ENCODE measurements around the gene KIF26B. TPM values are rescaled to one million over a fixed set of nuclear protein-coding genes. Genes with fewer than 3 reads are reported as not detected.

The KIF26B gene
- total RNA-seq, 2 donors from 2014 or later: 0.31 to 0.36 TPM

- intact Hi-C loops (cut with DNase I, micrococcal nuclease): no loop called here
- no peak for ATAC-seq
- DNase-seq: no peak
These were observed 528.1 kb downstream of the KIF26B start for GRCh38 chr1:245682638-245683628.

DNA sequence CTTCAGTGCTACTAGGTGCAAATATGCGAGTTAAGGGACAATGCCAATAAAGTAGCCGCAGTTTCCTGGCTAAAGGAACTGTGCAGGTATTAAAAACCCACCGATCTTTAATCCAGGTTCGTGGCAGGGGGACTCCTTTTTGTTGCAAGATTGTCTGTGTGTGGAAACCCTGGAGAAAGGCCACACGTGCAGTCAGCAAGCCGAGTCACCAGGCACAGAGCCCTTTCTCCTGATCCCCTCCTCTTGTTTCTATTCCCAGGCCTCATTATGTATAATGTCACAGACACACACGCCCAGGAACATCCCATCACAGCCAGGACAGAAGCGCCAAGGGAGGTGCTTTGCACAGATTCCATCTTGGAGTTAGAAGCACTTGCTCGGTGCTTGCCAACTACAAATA is 528.9 kb downstream of the KIF26B start:
- intact Hi-C loops (cut with DNase I, micrococcal nuclease): no loop called here
- ATAC-seq: no peak
- DNase-seq: no peak

DNA sequence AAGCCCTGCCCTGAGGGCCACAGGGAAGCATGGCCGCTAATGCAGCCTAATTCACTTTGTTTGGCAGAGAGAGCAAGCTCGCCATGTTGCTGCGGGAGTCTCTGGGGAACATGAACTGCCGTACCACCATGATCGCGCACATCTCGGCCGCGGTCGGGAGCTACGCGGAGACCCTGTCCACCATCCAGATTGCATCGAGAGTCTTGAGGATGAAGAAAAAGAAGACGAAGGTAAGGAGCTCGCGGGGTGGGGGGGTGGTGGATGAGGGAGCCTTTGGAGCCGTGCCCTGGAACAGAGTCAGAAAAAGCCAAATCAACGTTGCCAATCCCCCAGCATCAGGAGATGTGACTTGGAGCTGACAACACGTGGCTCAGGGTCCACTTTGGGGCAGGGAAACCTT is 529.4 kb downstream of the KIF26B start:
- DNase-seq: no peak
- no peak for ATAC-seq
- intact Hi-C loops (cut with DNase I, micrococcal nuclease): no loop called here

GRCh38 chr1:245684571-245684970 is 529.8 kb downstream of the KIF26B start:
- DNase-seq: no peak
- ATAC-seq: no peak
- intact Hi-C loops (cut with DNase I, micrococcal nuclease): no loop called here

DNA sequence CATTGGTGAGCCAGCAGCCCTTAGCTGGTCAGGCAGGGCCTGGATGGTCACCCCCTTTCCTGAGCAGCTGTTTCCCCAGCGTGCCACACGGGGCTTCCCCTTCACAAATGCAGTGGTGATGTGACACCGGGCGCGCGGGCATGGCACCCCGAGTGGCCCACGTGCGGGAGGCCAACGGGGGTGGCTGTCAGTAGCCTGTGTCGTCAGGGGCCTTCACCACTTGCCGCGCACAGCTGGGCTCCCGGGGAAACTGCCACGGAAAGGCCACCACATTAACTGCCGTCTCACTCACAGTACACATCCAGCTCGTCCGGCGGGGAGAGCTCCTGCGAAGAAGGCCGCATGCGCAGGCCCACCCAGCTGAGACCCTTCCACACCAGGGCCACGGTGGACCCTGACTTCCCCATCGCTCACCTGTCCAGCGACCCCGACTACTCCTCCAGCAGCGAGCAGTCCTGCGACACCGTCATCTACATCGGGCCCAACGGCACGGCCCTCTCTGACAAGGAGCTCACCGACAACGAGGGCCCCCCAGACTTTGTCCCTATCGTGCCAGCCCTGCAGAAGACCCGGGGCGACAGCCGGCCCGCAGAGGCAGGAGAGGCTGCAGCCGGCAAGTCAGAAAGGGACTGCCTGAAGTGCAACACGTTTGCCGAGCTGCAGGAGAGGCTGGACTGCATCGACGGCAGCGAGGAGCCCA is 530.5 kb downstream of the KIF26B start:
- intact Hi-C loops (cut with DNase I, micrococcal nuclease): no loop called here
- DNase-seq (no peak), ATAC-seq (no peak)

DNA sequence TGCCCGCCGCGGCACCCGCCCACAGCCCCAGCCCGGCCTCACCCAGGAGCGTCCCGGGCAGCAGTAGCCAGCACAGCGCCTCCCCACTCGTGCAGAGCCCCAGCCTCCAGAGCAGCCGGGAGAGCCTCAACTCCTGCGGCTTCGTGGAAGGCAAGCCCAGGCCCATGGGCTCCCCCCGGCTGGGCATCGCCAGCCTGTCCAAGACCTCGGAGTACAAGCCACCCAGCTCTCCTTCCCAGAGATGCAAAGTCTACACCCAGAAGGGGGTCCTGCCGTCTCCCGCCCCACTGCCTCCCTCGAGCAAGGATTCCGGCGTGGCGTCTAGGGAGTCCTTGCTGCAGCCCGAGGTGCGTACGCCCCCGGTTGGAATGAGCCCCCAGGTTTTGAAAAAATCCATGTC is 531.2 kb downstream of the KIF26B start:
- ATAC-seq: no peak
- intact Hi-C loops (cut with DNase I, micrococcal nuclease): no loop called here
- no peak for DNase-seq

DNA sequence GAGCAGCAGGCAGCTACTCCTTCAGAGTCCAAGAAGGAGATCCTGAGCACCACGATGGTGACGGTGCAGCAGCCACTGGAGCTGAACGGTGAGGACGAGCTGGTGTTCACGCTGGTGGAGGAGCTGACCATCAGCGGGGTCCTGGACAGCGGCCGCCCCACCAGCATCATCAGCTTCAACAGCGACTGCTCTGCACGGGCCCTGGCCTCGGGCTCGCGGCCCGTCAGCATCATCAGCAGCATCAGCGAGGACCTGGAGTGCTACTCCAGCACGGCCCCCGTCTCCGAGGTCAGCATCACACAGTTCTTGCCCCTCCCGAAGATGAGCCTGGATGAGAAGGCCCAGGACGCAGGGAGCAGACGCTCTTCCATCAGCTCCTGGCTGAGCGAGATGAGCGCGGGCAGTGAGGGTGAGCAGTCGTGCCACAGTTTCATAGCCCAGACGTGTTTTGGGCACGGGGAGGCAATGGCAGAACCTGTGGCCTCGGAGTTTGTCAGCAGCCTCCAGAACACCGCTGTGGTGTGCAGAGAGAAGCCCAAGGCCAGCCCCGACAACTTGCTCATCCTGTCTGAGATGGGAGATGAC is 531.8 kb downstream of the KIF26B start:
- intact Hi-C loops (cut with DNase I, micrococcal nuclease): no loop called here
- ATAC-seq (no peak), DNase-seq (no peak)

DNA sequence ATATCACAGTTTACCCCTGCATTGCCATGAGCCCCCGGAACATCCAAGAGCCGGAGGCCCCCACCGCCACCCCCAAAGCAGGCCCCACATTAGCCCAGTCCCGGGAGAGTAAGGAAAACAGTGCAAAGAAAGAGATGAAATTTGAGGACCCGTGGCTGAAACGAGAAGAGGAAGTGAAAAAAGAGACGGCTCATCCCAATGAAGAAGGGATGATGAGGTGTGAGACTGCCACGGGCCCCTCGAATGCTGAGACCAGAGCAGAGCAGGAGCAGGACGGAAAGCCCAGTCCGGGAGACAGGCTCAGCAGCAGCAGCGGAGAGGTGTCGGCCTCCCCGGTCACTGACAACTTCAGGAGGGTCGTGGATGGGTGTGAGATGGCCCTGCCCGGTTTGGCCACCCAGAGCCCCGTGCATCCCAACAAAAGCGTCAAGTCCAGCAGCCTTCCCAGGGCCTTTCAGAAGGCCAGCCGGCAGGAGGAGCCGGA is 532.4 kb downstream of the KIF26B start:
- no peak for ATAC-seq
- intact Hi-C loops (cut with DNase I, micrococcal nuclease): no loop called here
- DNase-seq: no peak

DNA sequence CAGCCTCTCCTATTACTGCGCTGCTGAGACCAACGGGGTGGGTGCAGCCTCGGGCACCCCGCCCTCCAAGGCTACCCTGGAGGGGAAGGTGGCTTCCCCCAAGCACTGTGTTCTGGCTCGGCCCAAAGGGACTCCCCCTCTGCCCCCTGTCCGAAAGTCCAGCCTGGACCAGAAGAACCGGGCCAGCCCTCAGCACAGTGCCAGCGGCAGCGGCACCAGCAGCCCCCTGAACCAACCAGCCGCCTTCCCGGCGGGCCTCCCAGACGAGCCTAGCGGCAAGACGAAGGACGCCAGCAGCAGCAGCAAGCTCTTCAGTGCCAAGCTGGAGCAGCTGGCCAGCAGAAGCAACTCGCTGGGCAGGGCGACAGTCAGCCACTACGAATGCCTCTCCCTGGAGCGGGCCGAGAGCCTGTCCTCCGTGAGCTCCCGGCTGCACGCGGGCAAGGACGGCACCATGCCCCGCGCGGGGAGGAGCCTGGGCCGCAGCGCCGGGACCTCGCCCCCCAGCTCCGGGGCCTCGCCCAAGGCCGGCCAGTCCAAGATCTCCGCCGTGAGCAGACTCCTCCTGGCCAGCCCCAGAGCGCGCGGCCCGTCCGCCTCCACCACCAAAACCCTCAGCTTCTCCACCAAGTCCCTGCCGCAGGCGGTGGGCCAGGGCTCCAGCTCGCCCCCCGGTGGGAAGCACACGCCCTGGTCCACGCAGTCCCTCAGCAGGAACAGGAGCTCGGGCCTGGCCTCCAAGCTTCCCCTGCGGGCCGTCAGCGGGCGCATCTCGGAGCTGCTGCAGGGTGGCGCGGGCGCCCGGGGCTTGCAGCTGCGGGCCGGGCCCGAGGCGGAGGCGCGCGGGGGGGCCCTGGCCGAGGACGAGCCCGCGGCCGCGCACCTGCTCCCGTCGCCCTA is 533.1 kb downstream of the KIF26B start:
- intact Hi-C loops (cut with DNase I, micrococcal nuclease): no loop called here
- no peak for ATAC-seq
- DNase-seq: no peak

DNA sequence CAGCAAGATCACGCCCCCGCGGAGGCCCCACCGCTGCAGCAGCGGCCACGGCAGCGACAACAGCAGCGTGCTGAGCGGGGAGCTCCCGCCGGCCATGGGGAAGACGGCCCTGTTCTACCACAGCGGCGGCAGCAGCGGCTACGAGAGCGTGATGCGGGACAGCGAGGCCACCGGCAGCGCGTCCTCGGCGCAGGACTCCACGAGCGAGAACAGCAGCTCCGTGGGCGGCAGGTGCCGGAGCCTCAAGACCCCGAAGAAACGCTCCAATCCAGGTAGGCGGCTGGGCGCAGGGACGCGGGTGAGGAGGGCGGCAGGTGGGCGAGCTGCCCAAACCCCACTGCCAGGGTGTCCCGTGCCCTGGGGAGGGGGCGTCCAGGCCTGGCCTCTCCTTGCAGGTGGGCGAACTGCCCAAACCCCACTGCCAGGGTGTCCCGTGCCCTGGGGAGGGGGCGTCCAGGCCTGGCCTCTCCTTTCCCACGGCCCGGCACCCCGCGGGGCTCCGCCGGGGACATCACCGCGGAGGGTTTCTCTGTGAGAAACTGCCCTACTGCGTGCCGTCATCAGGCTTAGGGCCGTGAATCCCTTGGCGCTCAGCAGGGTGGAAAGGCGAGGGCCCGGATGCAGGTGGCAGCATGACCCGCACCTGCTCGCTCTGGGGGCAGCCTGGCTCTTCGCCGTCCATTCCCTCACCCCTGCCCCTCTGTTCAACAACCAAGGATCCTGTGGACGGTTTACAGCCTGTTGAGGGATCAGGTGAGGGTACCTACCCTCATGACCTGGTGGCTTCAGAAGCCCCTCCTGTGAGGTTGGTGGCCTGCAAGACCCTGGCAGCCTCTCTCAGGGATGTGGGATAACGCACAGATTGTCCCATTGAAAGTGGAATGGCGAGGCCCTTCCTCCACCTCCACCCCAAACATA is 534.0 kb downstream of the KIF26B start:
- DNase-seq (no peak), ATAC-seq (no peak)
- intact Hi-C loops (cut with DNase I, micrococcal nuclease): no loop called here

- intact Hi-C loops (cut with DNase I, micrococcal nuclease): no loop called here
- ATAC-seq (no peak), DNase-seq (no peak)
These were observed 535.4 kb downstream of the KIF26B start for GRCh38 chr1:245690156-245690690.

DNA sequence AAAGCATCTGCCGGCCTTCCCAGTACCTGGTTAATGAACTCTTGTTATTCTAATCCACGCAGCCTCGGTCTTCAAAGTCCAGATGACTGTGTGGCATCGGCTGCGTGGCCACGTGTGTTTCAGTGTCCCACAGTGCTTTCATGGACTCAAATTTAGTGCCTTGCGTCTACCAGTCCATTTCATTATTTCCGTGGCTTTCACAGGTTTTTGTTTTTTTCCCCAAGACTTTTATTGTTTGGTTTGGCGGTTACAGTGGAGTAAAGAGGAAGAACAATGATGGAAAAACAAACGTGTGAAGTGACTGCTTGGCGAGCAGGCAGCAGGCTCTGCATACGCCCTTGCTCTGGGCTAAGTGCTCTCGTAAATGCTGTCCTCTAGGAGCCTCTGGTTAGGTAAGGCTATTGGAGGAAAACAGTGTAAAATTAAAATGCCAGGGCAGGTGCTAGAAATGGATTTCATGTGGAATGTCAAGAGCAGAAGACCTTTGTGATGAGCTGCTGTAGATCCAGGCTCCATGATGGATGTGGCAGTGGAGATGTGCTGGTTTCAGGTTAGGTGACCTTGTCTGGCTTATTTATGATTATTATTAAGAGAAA is 536.3 kb downstream of the KIF26B start:
- DNase-seq (no peak), ATAC-seq (no peak)
- intact Hi-C loops (cut with DNase I, micrococcal nuclease): no loop called here

DNA sequence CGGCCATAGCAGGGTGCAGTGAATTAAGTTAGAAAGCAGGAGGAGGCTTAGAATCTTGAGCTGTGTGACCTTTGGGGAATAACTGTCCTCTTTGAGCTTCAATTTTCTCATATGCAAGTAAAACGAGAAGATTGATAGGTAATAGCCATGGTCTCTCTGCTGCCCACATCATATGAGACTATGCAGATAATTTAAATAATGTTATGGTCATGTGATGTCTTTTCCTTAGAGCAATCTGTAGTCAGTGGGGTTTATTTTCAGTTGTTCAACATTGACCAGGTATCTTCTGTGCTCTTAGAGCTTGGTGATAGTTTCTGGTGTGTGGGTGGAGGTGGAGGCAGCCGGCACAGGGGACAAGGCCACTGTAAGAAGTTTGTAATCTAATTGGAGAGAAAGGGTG is 537.1 kb downstream of the KIF26B start:
- ATAC-seq (no peak), DNase-seq (no peak)
- intact Hi-C loops (cut with DNase I, micrococcal nuclease): no loop called here

DNA sequence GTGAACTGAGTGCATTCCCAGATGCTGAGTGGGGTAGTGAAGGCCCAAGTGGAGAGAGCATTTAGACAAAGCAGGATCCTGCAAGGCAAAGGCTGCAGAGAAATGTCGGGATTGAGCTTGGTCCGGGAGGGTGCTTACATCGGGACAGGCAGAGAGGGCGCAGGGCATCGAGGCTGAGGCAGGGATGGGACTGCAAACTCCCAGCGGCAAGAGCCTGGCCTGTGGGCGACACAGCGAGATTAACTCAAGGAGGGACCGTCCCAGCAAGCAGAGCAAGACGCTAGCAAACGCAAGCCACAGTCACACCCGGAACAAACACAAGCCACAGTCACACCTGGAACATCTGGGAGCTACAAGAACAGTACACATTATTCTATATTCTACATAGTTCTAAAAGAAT is 537.5 kb downstream of the KIF26B start:
- DNase-seq (no peak), ATAC-seq (no peak)
- intact Hi-C loops (cut with DNase I, micrococcal nuclease): no loop called here

- intact Hi-C loops (cut with DNase I, micrococcal nuclease): no loop called here
- ATAC-seq (no peak), DNase-seq (no peak)
These were observed 538.5 kb downstream of the KIF26B start for GRCh38 chr1:245693116-245693793.

- intact Hi-C loops (cut with DNase I, micrococcal nuclease): no loop called here
- DNase-seq (no peak), ATAC-seq (no peak)
These were observed 539.4 kb downstream of the KIF26B start for GRCh38 chr1:245693941-245694752.

Data from left colon (tissue), 2 donors.